Activated CD4-positive, alpha-beta T cell treated with anti-CD3 and anti-CD28 coated beads, Interleukin-2, amount 50 U/mL, for 16 hours (primary cell): ENCODE measurements around the gene GFOD1.

Experiments
- DNase-seq: peaks from one replicate; pipeline ENCODE4 v3.0.0-alpha.2; 2020

GFOD1 gene

GRCh38 chr6:13487122-13488014 is at the start of gene GFOD1:
Gene GFOD1, minus strand, starts transcription at chr6:13487600. Its CDS starts 710 bp downstream, at chr6:13486890.
- DNase-seq = peak; percentile 83

- DNase-seq = no peak
Measured at GRCh38 chr6:13536796-13537526, 49.6 kb upstream of the GFOD1 start.

GRCh38 chr6:13535306-13535705 is 47.9 kb upstream of the GFOD1 start:
- no peak for DNase-seq

- no peak for DNase-seq
Measured at GRCh38 chr6:13534536-13534935, 47.1 kb upstream of the GFOD1 start.

GRCh38 chr6:13531956-13532355 is 44.6 kb upstream of the GFOD1 start:
- no peak for DNase-seq

- DNase-seq = no peak
Measured at GRCh38 chr6:13528777-13529343, 41.5 kb upstream of the GFOD1 start.

GRCh38 chr6:13528232-13528631 is 40.8 kb upstream of the GFOD1 start:
- DNase-seq = no peak

GRCh38 chr6:13527671-13528056 is 40.3 kb upstream of the GFOD1 start:
- no peak for DNase-seq

- no peak for DNase-seq
Measured at GRCh38 chr6:13526727-13527670, 39.6 kb upstream of the GFOD1 start.

GRCh38 chr6:13526357-13526726 is 38.9 kb upstream of the GFOD1 start:
- DNase-seq = no peak

- no peak for DNase-seq
Measured at GRCh38 chr6:13524801-13525508, 37.6 kb upstream of the GFOD1 start.

GRCh38 chr6:13523826-13524622 is 36.6 kb upstream of the GFOD1 start:
- DNase-seq = no peak

GRCh38 chr6:13522656-13523055 is 35.3 kb upstream of the GFOD1 start:
- DNase-seq = no peak

- no peak for DNase-seq
Measured at GRCh38 chr6:13519839-13520238, 32.4 kb upstream of the GFOD1 start.

- no peak for DNase-seq
Measured at GRCh38 chr6:13517116-13517515, 29.7 kb upstream of the GFOD1 start.

- no peak for DNase-seq
Measured at GRCh38 chr6:13515912-13516311, 28.5 kb upstream of the GFOD1 start.

GRCh38 chr6:13513626-13514502 is 26.5 kb upstream of the GFOD1 start:
- DNase-seq = no peak

GRCh38 chr6:13512900-13513299 is 25.5 kb upstream of the GFOD1 start:
- no peak for DNase-seq

GRCh38 chr6:13511913-13512717 is 24.7 kb upstream of the GFOD1 start:
- DNase-seq = no peak
